Measurements from ENCODE around the gene FAM107B.

DNA sequence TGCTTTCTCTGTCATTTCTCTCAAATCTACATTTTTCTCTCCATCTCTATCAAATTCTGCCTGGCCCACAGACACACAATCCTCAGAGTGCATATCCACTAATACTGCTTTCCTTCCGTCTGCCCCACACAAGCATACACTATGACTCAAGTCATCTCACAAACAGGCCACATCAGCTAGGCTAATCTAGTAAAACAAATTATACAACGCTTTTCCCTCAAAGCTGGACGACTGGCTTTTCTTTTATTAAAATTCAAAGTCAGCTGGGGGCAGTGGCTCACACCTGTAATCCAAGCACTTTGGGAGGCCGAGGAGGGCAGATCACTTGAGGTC lies 161.1 kb downstream of the FAM107B start:
- TF ChIP-seq, protein P1, sequence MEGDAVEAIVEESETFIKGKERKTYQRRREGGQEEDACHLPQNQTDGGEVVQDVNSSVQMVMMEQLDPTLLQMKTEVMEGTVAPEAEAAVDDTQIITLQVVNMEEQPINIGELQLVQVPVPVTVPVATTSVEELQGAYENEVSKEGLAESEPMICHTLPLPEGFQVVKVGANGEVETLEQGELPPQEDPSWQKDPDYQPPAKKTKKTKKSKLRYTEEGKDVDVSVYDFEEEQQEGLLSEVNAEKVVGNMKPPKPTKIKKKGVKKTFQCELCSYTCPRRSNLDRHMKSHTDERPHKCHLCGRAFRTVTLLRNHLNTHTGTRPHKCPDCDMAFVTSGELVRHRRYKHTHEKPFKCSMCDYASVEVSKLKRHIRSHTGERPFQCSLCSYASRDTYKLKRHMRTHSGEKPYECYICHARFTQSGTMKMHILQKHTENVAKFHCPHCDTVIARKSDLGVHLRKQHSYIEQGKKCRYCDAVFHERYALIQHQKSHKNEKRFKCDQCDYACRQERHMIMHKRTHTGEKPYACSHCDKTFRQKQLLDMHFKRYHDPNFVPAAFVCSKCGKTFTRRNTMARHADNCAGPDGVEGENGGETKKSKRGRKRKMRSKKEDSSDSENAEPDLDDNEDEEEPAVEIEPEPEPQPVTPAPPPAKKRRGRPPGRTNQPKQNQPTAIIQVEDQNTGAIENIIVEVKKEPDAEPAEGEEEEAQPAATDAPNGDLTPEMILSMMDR (IDR thresholded peaks at IDR 0.05; ENCODE audit: low read depth, low read length, missing input control), result no peak
- TF ChIP-seq, protein P2, sequence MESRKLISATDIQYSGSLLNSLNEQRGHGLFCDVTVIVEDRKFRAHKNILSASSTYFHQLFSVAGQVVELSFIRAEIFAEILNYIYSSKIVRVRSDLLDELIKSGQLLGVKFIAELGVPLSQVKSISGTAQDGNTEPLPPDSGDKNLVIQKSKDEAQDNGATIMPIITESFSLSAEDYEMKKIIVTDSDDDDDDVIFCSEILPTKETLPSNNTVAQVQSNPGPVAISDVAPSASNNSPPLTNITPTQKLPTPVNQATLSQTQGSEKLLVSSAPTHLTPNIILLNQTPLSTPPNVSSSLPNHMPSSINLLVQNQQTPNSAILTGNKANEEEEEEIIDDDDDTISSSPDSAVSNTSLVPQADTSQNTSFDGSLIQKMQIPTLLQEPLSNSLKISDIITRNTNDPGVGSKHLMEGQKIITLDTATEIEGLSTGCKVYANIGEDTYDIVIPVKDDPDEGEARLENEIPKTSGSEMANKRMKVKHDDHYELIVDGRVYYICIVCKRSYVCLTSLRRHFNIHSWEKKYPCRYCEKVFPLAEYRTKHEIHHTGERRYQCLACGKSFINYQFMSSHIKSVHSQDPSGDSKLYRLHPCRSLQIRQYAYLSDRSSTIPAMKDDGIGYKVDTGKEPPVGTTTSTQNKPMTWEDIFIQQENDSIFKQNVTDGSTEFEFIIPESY (IDR thresholded peaks at IDR 0.05), result no peak
- no peak for TF ChIP-seq TAF1 (conservative IDR thresholded peaks at IDR 0.05)
- TF ChIP-seq RXRA (IDR thresholded peaks at IDR 0.05), result no peak
- TF ChIP-seq, protein P3, sequence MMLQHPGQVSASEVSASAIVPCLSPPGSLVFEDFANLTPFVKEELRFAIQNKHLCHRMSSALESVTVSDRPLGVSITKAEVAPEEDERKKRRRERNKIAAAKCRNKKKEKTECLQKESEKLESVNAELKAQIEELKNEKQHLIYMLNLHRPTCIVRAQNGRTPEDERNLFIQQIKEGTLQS (IDR thresholded peaks at IDR 0.05), result no peak
- TF ChIP-seq HNF4A (conservative IDR thresholded peaks at IDR 0.05), result no peak
- no peak for TF ChIP-seq YY1 (IDR thresholded peaks at IDR 0.05)
- TF ChIP-seq, protein P4, sequence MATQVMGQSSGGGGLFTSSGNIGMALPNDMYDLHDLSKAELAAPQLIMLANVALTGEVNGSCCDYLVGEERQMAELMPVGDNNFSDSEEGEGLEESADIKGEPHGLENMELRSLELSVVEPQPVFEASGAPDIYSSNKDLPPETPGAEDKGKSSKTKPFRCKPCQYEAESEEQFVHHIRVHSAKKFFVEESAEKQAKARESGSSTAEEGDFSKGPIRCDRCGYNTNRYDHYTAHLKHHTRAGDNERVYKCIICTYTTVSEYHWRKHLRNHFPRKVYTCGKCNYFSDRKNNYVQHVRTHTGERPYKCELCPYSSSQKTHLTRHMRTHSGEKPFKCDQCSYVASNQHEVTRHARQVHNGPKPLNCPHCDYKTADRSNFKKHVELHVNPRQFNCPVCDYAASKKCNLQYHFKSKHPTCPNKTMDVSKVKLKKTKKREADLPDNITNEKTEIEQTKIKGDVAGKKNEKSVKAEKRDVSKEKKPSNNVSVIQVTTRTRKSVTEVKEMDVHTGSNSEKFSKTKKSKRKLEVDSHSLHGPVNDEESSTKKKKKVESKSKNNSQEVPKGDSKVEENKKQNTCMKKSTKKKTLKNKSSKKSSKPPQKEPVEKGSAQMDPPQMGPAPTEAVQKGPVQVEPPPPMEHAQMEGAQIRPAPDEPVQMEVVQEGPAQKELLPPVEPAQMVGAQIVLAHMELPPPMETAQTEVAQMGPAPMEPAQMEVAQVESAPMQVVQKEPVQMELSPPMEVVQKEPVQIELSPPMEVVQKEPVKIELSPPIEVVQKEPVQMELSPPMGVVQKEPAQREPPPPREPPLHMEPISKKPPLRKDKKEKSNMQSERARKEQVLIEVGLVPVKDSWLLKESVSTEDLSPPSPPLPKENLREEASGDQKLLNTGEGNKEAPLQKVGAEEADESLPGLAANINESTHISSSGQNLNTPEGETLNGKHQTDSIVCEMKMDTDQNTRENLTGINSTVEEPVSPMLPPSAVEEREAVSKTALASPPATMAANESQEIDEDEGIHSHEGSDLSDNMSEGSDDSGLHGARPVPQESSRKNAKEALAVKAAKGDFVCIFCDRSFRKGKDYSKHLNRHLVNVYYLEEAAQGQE (IDR thresholded peaks at IDR 0.05), result no peak
- no peak for TF ChIP-seq FOXA2 (IDR thresholded peaks at IDR 0.05)
- TF ChIP-seq JUND (IDR thresholded peaks at IDR 0.05), result no peak
- TF ChIP-seq SP1 (IDR thresholded peaks at IDR 0.05), result no peak
- TF ChIP-seq, protein P5, sequence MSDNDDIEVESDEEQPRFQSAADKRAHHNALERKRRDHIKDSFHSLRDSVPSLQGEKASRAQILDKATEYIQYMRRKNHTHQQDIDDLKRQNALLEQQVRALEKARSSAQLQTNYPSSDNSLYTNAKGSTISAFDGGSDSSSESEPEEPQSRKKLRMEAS (IDR thresholded peaks at IDR 0.05), result no peak
- TF ChIP-seq GABPA (IDR thresholded peaks at IDR 0.05 in 1 of 2, conservative IDR thresholded peaks at IDR 0.05 in 1 of 2), result no peak
- TF ChIP-seq RAD21 (IDR thresholded peaks at IDR 0.05), result no peak
